ENCODE measurements around the gene ZHX3. TPM values are rescaled to one million over a fixed set of nuclear protein-coding genes. Genes with fewer than 3 reads are reported as not detected.

Gene ZHX3
- total RNA-seq, 1 experiment from 2014 or later, result 2.5 TPM

DNA sequence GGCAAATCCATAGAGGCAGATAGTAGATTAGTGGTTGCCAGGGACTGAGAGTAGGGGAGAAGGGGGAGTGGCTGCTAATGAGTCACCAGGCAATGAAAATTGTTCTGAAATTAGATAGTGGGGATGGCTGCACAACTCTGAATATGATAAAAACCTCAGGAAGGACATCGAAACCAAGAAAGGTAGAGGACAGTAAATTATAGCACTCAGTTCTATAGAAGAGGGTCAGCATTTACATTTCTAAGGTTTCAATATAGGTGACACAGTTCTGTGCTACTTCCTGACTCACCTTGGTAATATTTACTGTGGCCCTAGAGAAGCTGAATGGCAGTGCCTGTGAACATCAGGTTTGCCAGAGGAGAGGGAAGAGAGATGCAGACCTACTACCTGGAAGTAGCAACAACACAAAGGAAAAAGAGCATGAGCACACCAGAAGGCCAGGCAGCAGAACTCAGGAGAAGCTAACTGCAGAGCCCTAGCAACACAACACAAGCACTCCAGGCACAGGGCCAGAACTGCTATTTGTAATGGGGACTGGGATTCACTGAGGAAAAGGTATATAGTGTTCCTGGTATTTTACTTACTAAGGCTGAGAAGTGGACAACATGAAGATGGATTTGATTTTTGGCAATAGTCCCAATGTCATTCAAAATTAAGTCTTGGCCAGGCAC lies 104.2 kb downstream of the ZHX3 start:
- H3K36me3 ChIP-seq (replicated peaks; ENCODE audit: control insufficient read depth, insufficient read depth, low read length), result no peaks in the 10 kb centered on the region
- DNase-seq, result no peak
- H3K27me3 ChIP-seq (ENCODE audit: control insufficient read depth, insufficient read depth, low read length), result no peaks in the 10 kb centered on the region
- H3K4me3 ChIP-seq (ENCODE audit: insufficient read depth, low read depth, low read length), result no peak overlapping the region

- Histone ChIP-seq H3K36me3 (replicated peaks; ENCODE audit: control insufficient read depth, insufficient read depth, low read length) (no peaks in the 10 kb centered on the region), H3K27me3 (ENCODE audit: control insufficient read depth, insufficient read depth, low read length) (no peaks in the 10 kb centered on the region), H3K4me3 (ENCODE audit: insufficient read depth, low read depth, low read length) (no peak overlapping the region)
- no peak for DNase-seq
Observed at GRCh38 chr20:41205313-41205712, 112.2 kb downstream of the ZHX3 start.

- Histone ChIP-seq H3K27me3 (ENCODE audit: control insufficient read depth, insufficient read depth, low read length) (no peaks in the 10 kb centered on the region), H3K36me3 (replicated peaks; ENCODE audit: control insufficient read depth, insufficient read depth, low read length) (no peaks in the 10 kb centered on the region), H3K4me3 (ENCODE audit: insufficient read depth, low read depth, low read length) (no peak overlapping the region)
- no peak for DNase-seq
Observed at GRCh38 chr20:41204304-41205265, 112.9 kb downstream of the ZHX3 start.

- Histone ChIP-seq H3K27me3 (ENCODE audit: control insufficient read depth, insufficient read depth, low read length) (no peaks in the 10 kb centered on the region), H3K36me3 (replicated peaks; ENCODE audit: control insufficient read depth, insufficient read depth, low read length) (no peaks in the 10 kb centered on the region)
- DNase-seq, result no peak
Observed at GRCh38 chr20:41203660-41204059, 113.9 kb downstream of the ZHX3 start.

DNA sequence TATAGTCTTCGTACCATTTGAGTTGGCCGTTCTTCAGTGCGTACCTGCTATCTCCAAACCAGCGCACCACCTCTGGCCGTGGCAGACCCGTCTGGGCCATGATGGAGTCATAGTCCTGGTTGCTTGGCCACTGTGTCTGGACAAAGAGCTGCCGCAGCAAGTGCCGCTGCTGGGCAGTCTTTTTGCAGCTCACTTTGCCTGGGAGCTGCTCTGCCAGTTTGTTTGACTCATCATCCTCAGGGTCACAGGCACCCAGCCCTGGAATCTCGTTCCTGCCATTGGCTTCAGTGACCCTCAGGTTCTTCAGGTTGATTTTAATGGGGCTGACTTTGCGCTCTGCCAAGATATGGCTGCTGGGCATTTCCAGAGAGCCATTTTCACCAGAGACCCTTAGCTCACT lies 115.1 kb downstream of the ZHX3 start:
- no peaks in the 10 kb centered on the region for H3K27me3 ChIP-seq (ENCODE audit: control insufficient read depth, insufficient read depth, low read length)
- DNase-seq, result no peak
- H3K4me3 ChIP-seq (ENCODE audit: insufficient read depth, low read depth, low read length), result no peak overlapping the region
- no peaks in the 10 kb centered on the region for H3K36me3 ChIP-seq (replicated peaks; ENCODE audit: control insufficient read depth, insufficient read depth, low read length)

More at GRCh38 chr20:41203660-41204059, 113.9 kb downstream of the ZHX3 start:
- H3K4me3 ChIP-seq (ENCODE audit: insufficient read depth, low read depth, low read length), result no peak overlapping the region

DNA sequence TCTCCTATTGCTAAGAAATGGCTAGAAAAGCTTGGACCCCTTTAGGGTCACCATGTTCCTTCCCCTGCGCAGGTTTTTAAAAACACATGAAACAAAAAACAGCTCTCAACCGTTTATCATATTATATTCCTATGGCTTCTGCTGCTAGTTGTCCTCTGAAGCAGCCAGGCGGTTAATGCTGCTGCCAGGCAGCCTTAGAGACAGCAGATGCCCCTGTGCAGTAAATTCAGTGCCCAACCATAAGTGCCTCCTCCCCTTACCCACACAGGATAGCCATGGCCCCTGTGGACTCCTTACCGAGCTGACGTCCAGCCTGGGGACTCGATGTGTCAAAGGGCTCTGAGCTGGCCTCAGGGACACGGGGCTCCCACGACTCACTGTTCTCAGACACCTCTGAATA lies 115.8 kb downstream of the ZHX3 start:
- DNase-seq, result no peak
- Histone ChIP-seq H3K27me3 (ENCODE audit: control insufficient read depth, insufficient read depth, low read length) (no peaks in the 10 kb centered on the region), H3K4me3 (ENCODE audit: insufficient read depth, low read depth, low read length) (no peak overlapping the region), H3K36me3 (replicated peaks; ENCODE audit: control insufficient read depth, insufficient read depth, low read length) (no peaks in the 10 kb centered on the region)

- no peak overlapping the region for H3K4me3 ChIP-seq (ENCODE audit: insufficient read depth, low read depth, low read length)
- no peak for DNase-seq
- no peaks in the 10 kb centered on the region for H3K27me3 ChIP-seq (ENCODE audit: control insufficient read depth, insufficient read depth, low read length)
- no peaks in the 10 kb centered on the region for H3K36me3 ChIP-seq (replicated peaks; ENCODE audit: control insufficient read depth, insufficient read depth, low read length)
Observed at GRCh38 chr20:41200446-41201202, 116.9 kb downstream of the ZHX3 start.

DNA sequence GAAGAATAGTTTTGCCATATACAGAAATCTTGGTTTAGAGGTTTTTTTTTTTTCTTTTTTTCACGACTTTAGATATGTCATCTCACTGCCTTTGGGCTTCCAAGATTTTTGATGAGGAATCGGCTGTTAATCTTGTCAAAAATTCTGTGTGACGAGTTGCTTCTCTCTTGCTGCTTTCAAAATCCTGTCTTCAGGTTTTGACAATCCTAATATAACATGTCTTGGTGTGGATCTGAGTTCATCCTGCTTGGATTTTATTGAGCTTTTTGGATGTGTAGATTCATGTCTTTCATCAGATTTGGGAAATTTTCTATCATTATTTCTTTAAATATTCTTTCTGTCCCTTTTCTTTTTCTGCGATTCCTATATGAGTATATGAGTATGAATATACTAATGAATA lies 119.1 kb downstream of the ZHX3 start:
- no peaks in the 10 kb centered on the region for H3K27me3 ChIP-seq (ENCODE audit: control insufficient read depth, insufficient read depth, low read length)
- no peak overlapping the region for H3K4me3 ChIP-seq (ENCODE audit: insufficient read depth, low read depth, low read length)
- H3K36me3 ChIP-seq (replicated peaks; ENCODE audit: control insufficient read depth, insufficient read depth, low read length), result no peaks in the 10 kb centered on the region
- no peak for DNase-seq

DNA sequence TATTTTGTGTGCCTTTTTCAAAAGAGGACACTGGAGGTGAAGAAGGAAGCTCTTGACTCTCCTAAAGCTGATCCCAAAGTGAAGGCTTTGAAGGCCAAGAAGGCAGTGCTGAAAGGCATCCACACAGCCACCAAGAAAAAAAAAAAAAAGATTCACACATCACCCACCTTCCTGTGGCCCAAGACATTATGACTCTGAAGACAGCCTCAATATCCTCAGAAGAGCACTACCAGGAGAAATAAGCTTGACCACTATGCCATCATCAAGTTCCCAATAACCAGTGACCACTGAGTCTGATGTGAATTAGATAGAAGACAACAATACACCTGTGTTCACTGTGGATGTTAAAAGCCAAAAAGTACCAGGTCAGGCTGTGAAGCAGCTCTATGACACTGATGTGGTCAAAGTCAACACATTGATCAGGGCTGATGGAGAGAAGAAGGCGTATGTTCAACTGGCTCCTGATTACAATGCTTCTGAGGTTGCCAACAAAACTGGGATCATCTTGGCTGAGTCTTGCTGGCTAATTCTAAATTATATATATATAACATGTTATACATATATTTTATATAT lies 120.8 kb downstream of the ZHX3 start:
- H3K4me3 ChIP-seq (ENCODE audit: insufficient read depth, low read depth, low read length), result no peak overlapping the region
- no peaks in the 10 kb centered on the region for H3K27me3 ChIP-seq (ENCODE audit: control insufficient read depth, insufficient read depth, low read length)
- no peak for DNase-seq
- no peaks in the 10 kb centered on the region for H3K36me3 ChIP-seq (replicated peaks; ENCODE audit: control insufficient read depth, insufficient read depth, low read length)

GRCh38 chr20:41192575-41192974 lies 125.0 kb downstream of the ZHX3 start:
- DNase-seq, result no peak
- Histone ChIP-seq H3K27me3 (ENCODE audit: control insufficient read depth, insufficient read depth, low read length) (no peaks in the 10 kb centered on the region), H3K4me3 (ENCODE audit: insufficient read depth, low read depth, low read length) (no peak overlapping the region), H3K36me3 (replicated peaks; ENCODE audit: control insufficient read depth, insufficient read depth, low read length) (no peaks in the 10 kb centered on the region)

GRCh38 chr20:41191562-41192500 lies 125.7 kb downstream of the ZHX3 start:
- Histone ChIP-seq H3K27me3 (ENCODE audit: control insufficient read depth, insufficient read depth, low read length) (no peaks in the 10 kb centered on the region), H3K36me3 (replicated peaks; ENCODE audit: control insufficient read depth, insufficient read depth, low read length) (no peaks in the 10 kb centered on the region), H3K4me3 (ENCODE audit: insufficient read depth, low read depth, low read length) (no peak overlapping the region)
- no peak for DNase-seq

DNA sequence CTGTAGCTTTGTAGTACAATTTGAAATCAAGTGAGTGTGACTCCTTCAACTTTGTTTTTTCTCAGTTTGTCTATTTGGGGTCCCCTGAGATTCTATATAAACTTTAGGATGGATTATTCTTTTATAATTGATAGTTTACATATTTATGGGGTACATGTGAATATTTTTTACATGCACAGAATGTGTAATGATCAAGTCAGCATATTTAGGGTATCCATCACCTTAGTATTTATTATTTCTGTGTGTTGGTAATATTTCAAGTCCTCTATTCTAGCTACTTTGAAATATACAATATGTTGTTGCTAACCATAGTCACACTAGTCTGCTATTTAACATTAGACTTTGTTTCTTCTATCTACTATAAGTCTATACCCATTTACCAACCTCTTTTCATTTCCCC lies 129.9 kb downstream of the ZHX3 start:
- no peaks in the 10 kb centered on the region for H3K36me3 ChIP-seq (replicated peaks; ENCODE audit: control insufficient read depth, insufficient read depth, low read length)
- no peak overlapping the region for H3K4me3 ChIP-seq (ENCODE audit: insufficient read depth, low read depth, low read length)
- no peaks in the 10 kb centered on the region for H3K27me3 ChIP-seq (ENCODE audit: control insufficient read depth, insufficient read depth, low read length)
- DNase-seq, result no peak

DNA sequence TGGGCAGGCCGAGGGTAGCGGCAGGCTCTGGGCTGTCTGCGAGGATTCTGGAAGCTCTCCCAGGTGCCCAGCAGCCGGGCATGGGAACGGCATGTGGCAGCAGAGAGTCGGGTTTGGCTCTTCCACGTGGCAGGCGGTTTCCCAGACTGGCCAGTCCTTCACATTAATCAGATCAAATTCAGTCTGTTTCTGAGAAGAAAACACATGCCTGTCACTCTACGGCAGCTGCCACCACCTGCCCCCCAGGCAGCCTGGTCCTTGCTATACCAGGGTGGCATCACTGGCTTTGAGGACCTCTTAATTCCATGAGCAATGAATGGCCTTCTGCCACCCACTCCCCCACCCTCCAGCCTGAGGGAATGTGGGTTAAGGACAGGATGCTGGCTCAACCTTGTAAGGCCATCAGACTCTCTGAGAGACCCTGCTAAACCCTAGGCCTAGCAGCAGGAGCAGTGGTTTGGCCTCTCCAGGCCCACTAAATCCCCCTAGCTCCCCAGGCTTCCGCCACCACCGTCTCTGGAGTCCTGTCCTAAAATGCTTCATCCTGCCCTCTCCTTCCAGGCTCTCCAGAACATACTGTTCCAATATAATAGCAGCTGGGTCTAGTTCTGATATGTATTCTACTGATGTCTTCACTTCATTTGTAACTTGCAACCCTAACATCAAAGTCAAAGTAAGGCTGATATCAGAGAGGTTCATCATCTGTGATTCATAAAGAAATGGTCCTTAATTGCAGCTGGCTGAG lies 132.3 kb downstream of the ZHX3 start:
- Histone ChIP-seq H3K4me3 (ENCODE audit: insufficient read depth, low read depth, low read length) (no peak overlapping the region), H3K36me3 (replicated peaks; ENCODE audit: control insufficient read depth, insufficient read depth, low read length) (no peaks in the 10 kb centered on the region), H3K27me3 (ENCODE audit: control insufficient read depth, insufficient read depth, low read length) (no peaks in the 10 kb centered on the region)
- no peak for DNase-seq
